CD4-positive, alpha-beta T cell treated with Interleukin-4 for 4 hours (primary cell): Measurements from ENCODE around the gene DIPK2A.
A peak's percentile ranks its signal among the peaks of the same experiment; 100 is the strongest.

Experiments used
- DNase-seq: peaks from one replicate; pipeline ENCODE4 v3.0.0-alpha.2; 2020

DIPK2A gene

GRCh38 chr3:143971359-143972154 is at the start of gene DIPK2A:
Gene DIPK2A, plus strand, starts transcription at chr3:143971823. Its CDS starts 510 bp downstream, at chr3:143972333.
- DNase-seq, result peak; percentile 94

GRCh38 chr3:143924522-143925285 is 46.9 kb upstream of the DIPK2A start:
- DNase-seq, result no peak

- DNase-seq, result no peak
Observed at GRCh38 chr3:143928056-143928455, 43.6 kb upstream of the DIPK2A start.

- no peak for DNase-seq
Observed at GRCh38 chr3:143928541-143929255, 42.9 kb upstream of the DIPK2A start.

GRCh38 chr3:143934791-143935190 is 36.8 kb upstream of the DIPK2A start:
- DNase-seq, result no peak

- DNase-seq, result no peak
Observed at GRCh38 chr3:143935678-143936077, 35.9 kb upstream of the DIPK2A start.

GRCh38 chr3:143950810-143951209 is 20.8 kb upstream of the DIPK2A start:
- no peak for DNase-seq

GRCh38 chr3:143951351-143951971 is 20.2 kb upstream of the DIPK2A start:
- peak; percentile 54 for DNase-seq

- no peak for DNase-seq
Observed at GRCh38 chr3:143952569-143953072, 19.0 kb upstream of the DIPK2A start.

- DNase-seq, result no peak
Observed at GRCh38 chr3:143955113-143955512, 16.5 kb upstream of the DIPK2A start.

- DNase-seq, result no peak
Observed at GRCh38 chr3:143956838-143957237, 14.8 kb upstream of the DIPK2A start.

- DNase-seq, result no peak
Observed at GRCh38 chr3:143957453-143957852, 14.2 kb upstream of the DIPK2A start.

GRCh38 chr3:143958966-143959365 is 12.7 kb upstream of the DIPK2A start:
- no peak for DNase-seq

GRCh38 chr3:143961342-143961741 is 10.3 kb upstream of the DIPK2A start:
- DNase-seq, result no peak

- DNase-seq, result no peak
Observed at GRCh38 chr3:143963946-143964345, 7.7 kb upstream of the DIPK2A start.

- DNase-seq, result peak; percentile 38
Observed at GRCh38 chr3:143970773-143971358, 757 bp upstream of the DIPK2A start.

- DNase-seq, result no peak
Observed at GRCh38 chr3:143972155-143972504, 507 bp downstream of the DIPK2A start.

- peak; percentile 39 for DNase-seq
Observed at GRCh38 chr3:143972505-143973258, 1.1 kb downstream of the DIPK2A start.

- DNase-seq, result peak; percentile 80
Observed at GRCh38 chr3:143973259-143974021, 1.8 kb downstream of the DIPK2A start.

GRCh38 chr3:143974271-143975238 is 2.9 kb downstream of the DIPK2A start:
- no peak for DNase-seq
